IMR-90 (cell line): Measurements from ENCODE around the gene DHRS12. TPM values are rescaled to one million over a fixed set of nuclear protein-coding genes. Genes with fewer than 3 reads are reported as not detected.

Experiments
- ATAC-seq: fragments of 200-7000 bp; cut with Tn5 transposase; 2 replicates; pipeline ENCODE4 v1.9.1; 2020; ENCODE audit warnings: low read depth, mild to moderate bottlenecking, moderate library complexity
- BruUV-seq: library from RNA; stranded (reverse); fragments of 400-500 nt; replicated peaks from 2 replicates; lab custom pipeline; 2021; lab: Mats Ljungman, UMichigan
- CTCF ChIA-PET: fragments of 300-600 bp; formaldehyde crosslinking; extraction: SDS; loops from one replicate; lab custom pipeline; 2021; ENCODE audit warnings: antibody characterized with exemption; lab: Yijun Ruan, JAX
- POLR2A ChIA-PET: fragments of 300-600 bp; sonication (Branson Sonifier 250); formaldehyde crosslinking; loops from one replicate; lab custom pipeline; 2022; ENCODE audit warnings: antibody characterized with exemption; ENCODE audit not compliant: unreplicated experiment; lab: Charles Lee
- DNase-seq: peaks from one replicate; pipeline ENCODE4 v3.0.0; 2013
- H2AFZ ChIP-seq: replicated peaks from 2 replicates; pipeline ENCODE3; 2013; ENCODE audit warnings: low read length, mild to moderate bottlenecking; ENCODE audit not compliant: poor library complexity
- H2AK5ac ChIP-seq: 2 replicates; pipeline ENCODE4 v1.6.1; 2013; ENCODE audit warnings: low read depth, low read length, inconsistent platforms
- H2AK9ac ChIP-seq: replicated peaks from 2 replicates; pipeline ENCODE3; 2013; ENCODE audit warnings: mild to moderate bottlenecking, low read depth, low read length, moderate library complexity; ENCODE audit not compliant: poor library complexity
- H2BK120ac ChIP-seq: 2 replicates; pipeline ENCODE4 v1.6.1; 2013; ENCODE audit warnings: low read depth, low read length, inconsistent platforms
- H2BK15ac ChIP-seq: 3 replicates; pipeline ENCODE4 v1.6.1; 2013; ENCODE audit warnings: low read depth, low read length, inconsistent platforms
- H2BK20ac ChIP-seq: 2 replicates; pipeline ENCODE4 v1.6.1; 2013; ENCODE audit warnings: low read depth, mild to moderate bottlenecking, inconsistent platforms, low read length, moderate library complexity
- H2BK5ac ChIP-seq: 2 replicates; pipeline ENCODE4 v1.6.1; 2013; ENCODE audit warnings: mild to moderate bottlenecking, low read depth, low read length, inconsistent platforms; ENCODE audit not compliant: poor library complexity, severe bottlenecking
- H3K14ac ChIP-seq: replicated peaks from 2 replicates; pipeline ENCODE4 v1.6.1; 2013; ENCODE audit warnings: low read depth, low read length, inconsistent platforms
- H3K18ac ChIP-seq: 2 replicates; pipeline ENCODE4 v1.6.1; 2013; ENCODE audit warnings: low read depth, low read length, control low read depth
- H3K23ac ChIP-seq: 2 replicates; pipeline ENCODE4 v1.6.1; 2013; ENCODE audit warnings: low read depth, low read length, inconsistent platforms
- H3K27ac ChIP-seq: 2 replicates; pipeline ENCODE4 v1.5.1; 2013; ENCODE audit warnings: mild to moderate bottlenecking, control low read depth, low read length; ENCODE audit not compliant: insufficient read depth
- H3K27me3 ChIP-seq: 2 replicates; pipeline ENCODE4 v1.6.1; 2013; ENCODE audit warnings: low read length; ENCODE audit not compliant: control insufficient read depth, insufficient read depth
- H3K36me3 ChIP-seq: 2 replicates; pipeline ENCODE4 v1.6.1; 2013; ENCODE audit warnings: low read length, mixed read lengths; ENCODE audit not compliant: control insufficient read depth, insufficient read depth
- H3K4ac ChIP-seq: 2 replicates; pipeline ENCODE4 v1.6.1; 2013; ENCODE audit warnings: low read depth, low read length, inconsistent platforms
- H3K4me1 ChIP-seq: 2 replicates; pipeline ENCODE4 v1.6.1; 2013; ENCODE audit warnings: low read length, mixed read lengths; ENCODE audit not compliant: control insufficient read depth, insufficient read depth
- H3K4me2 ChIP-seq: 2 replicates; pipeline ENCODE4 v1.6.1; 2013; ENCODE audit warnings: low read depth, mild to moderate bottlenecking, control low read depth, low read length, moderate library complexity
- H3K4me3 ChIP-seq: 2 replicates; pipeline ENCODE4 v1.5.1; 2013; ENCODE audit warnings: low read depth, mild to moderate bottlenecking, control low read depth, low read length, moderate library complexity; ENCODE audit not compliant: insufficient read depth
- H3K56ac ChIP-seq: 2 replicates; pipeline ENCODE4 v1.6.1; 2013; ENCODE audit warnings: low read length, inconsistent platforms; ENCODE audit not compliant: insufficient read depth; ENCODE audit errors: extremely low read depth
- H3K79me1 ChIP-seq, 2 experiments: 2 replicates each; pipeline ENCODE4 v1.6.1; 2013; ENCODE audit warnings: low read length in 2 of 2, inconsistent platforms in 1 of 2, low read depth in 1 of 2
- H3K9ac ChIP-seq: 2 replicates; pipeline ENCODE4 v1.6.1; 2013; ENCODE audit warnings: low read depth, low read length, control low read depth
- H3K9me1 ChIP-seq: 2 replicates; pipeline ENCODE4 v1.6.1; 2013; ENCODE audit warnings: low read length, inconsistent platforms; ENCODE audit not compliant: insufficient read depth
- H3K9me3 ChIP-seq: 2 replicates; pipeline ENCODE4 v1.6.1; 2013; ENCODE audit warnings: low read length; ENCODE audit not compliant: control insufficient read depth, insufficient read depth
- H4K20me1 ChIP-seq: 2 replicates; pipeline ENCODE4 v1.6.1; 2013; ENCODE audit warnings: low read length, inconsistent platforms; ENCODE audit not compliant: insufficient read depth
- H4K5ac ChIP-seq: 2 replicates; pipeline ENCODE4 v1.6.1; 2013; ENCODE audit warnings: mild to moderate bottlenecking, low read depth, low read length, control low read depth
- H4K8ac ChIP-seq, 2 experiments: 2 replicates each; pipeline ENCODE4 v1.6.1; 2013; ENCODE audit warnings: low read depth in 2 of 2, low read length in 2 of 2, control low read depth in 1 of 2, inconsistent platforms in 1 of 2
- H4K91ac ChIP-seq: 2 replicates; pipeline ENCODE4 v1.6.1; 2013; ENCODE audit warnings: low read depth, low read length, inconsistent platforms; ENCODE audit not compliant: insufficient read depth
- BHLHE40 ChIP-seq: fragments of 150-350 bp; IDR thresholded peaks from 2 replicates; pipeline ENCODE4 v1.6.1; 2016; ENCODE audit warnings: mild to moderate bottlenecking, low read depth, low read length
- CEBPB ChIP-seq: IDR thresholded peaks from 2 replicates; pipeline ENCODE4 v1.6.1; 2012; ENCODE audit warnings: low read depth, low read length, improper control_type of control experiment
- CHD1 ChIP-seq: IDR thresholded peaks from 2 replicates; pipeline ENCODE4 v1.6.1; 2012; ENCODE audit warnings: low read depth, low read length, improper control_type of control experiment
- CTCF ChIP-seq: conservative IDR thresholded peaks from 2 replicates; pipeline ENCODE4 v1.5.1; 2012; ENCODE audit warnings: mild to moderate bottlenecking, low read depth, low read length, improper control_type of control experiment
- FOS ChIP-seq: fragments of 150-350 bp; IDR thresholded peaks from 2 replicates; pipeline ENCODE4 v1.6.1; 2016; ENCODE audit warnings: low read depth, low read length
- MAFK ChIP-seq: IDR thresholded peaks from 2 replicates; pipeline ENCODE4 v1.6.1; 2012; ENCODE audit warnings: low read depth, low read length, improper control_type of control experiment
- MAZ ChIP-seq: IDR thresholded peaks from 2 replicates; pipeline ENCODE4 v1.6.1; 2012; ENCODE audit warnings: low read depth, mild to moderate bottlenecking, low read length, improper control_type of control experiment, moderate library complexity, borderline replicate concordance
- MXI1 ChIP-seq: IDR thresholded peaks from 2 replicates; pipeline ENCODE4 v1.6.1; 2012; ENCODE audit warnings: low read depth, mild to moderate bottlenecking, low read length, moderate library complexity, borderline replicate concordance
- NFE2L2 ChIP-seq: fragments of 150-350 bp; IDR thresholded peaks from 2 replicates; pipeline ENCODE4 v1.6.1; 2016; ENCODE audit warnings: low read depth, mild to moderate bottlenecking, low read length
- POLR2A ChIP-seq: IDR thresholded peaks from 2 replicates; pipeline ENCODE4 v1.6.1; 2012; ENCODE audit warnings: mild to moderate bottlenecking, low read depth, low read length
- RAD21 ChIP-seq: IDR thresholded peaks from 2 replicates; pipeline ENCODE4 v1.6.1; 2012; ENCODE audit warnings: low read length, improper control_type of control experiment
- RCOR1 ChIP-seq: IDR thresholded peaks from 2 replicates; pipeline ENCODE4 v1.6.1; 2012; ENCODE audit warnings: mild to moderate bottlenecking, low read length, improper control_type of control experiment; ENCODE audit not compliant: insufficient replicate concordance
- RFX5 ChIP-seq: IDR thresholded peaks from 2 replicates; pipeline ENCODE4 v1.8.0; 2012; ENCODE audit warnings: low read depth, mild to moderate bottlenecking, low read length, moderate library complexity
- SMC3 ChIP-seq: fragments of 150-350 bp; IDR thresholded peaks from 2 replicates; pipeline ENCODE4 v1.6.1; 2016; ENCODE audit warnings: low read depth, mild to moderate bottlenecking, antibody characterized with exemption, low read length, moderate library complexity
- USF2 ChIP-seq: fragments of 150-350 bp; IDR thresholded peaks from 2 replicates; pipeline ENCODE4 v1.6.1; 2017; ENCODE audit warnings: mild to moderate bottlenecking, antibody characterized with exemption, low read length, low read depth
- WGBS, 2 experiments: methylation state at CpG; one replicate each; pipeline versions ENCODE4 v1.1.5 to v1.1.7; 2013; ENCODE audit warnings: missing lambda C conversion rate in 2 of 2; ENCODE audit not compliant: insufficient read length in 1 of 2; ENCODE audit errors: extremely low coverage in 2 of 2; 5-methylcytosine and 5-hydroxymethylcytosine counted together
- dilution Hi-C: fragments of 300-500 bp; cut with HindIII; formaldehyde crosslinking; loops from one replicate; pipeline ENCODE4 v1.14.3; 2018; ENCODE audit warnings: low sequenced_read_pairs; ENCODE audit not compliant: unreplicated experiment
- in situ Hi-C: fragments of 300-500 bp; cut with MboI; formaldehyde crosslinking; loops from 3 replicates; pipeline ENCODE4 v1.14.3; 2019; ENCODE audit warnings: low sequenced_read_pairs, inconsistent platforms, mixed read lengths
- intact Hi-C: fragments of 100-400 bp; cut with micrococcal nuclease; formaldehyde crosslinking; loops from 2 replicates; pipeline ENCODE4 v1.10.0; 2022
- polyA plus RNA-seq, 3 experiments: library from polyadenylated mRNA; depleted of rRNA; stranded (reverse); fragments of >200 nt; gene quantifications; 2 replicates each; pipeline ENCODE4 v1.2.3, GENCODE V29; 2012; ENCODE audit warnings: low replicate concordance in 1 of 3
- total RNA-seq: library from RNA; depleted of rRNA; stranded (reverse); fragments of >200 nt; gene quantifications from 2 replicates; pipeline ENCODE4 v1.2.3, GENCODE V29; 2012

The DHRS12 gene
- total and polyA plus RNA-seq, 2 of the 4 experiments (the other 2 are of a cell fraction), result 1.3 to 1.6 TPM

GRCh38 chr13:51839711-51840540 lies 36.0 kb upstream of the DHRS12 start:
- ATAC-seq (no peak), DNase-seq (no peak)
- no peak overlapping the region for H3K56ac ChIP-seq
- intact Hi-C loops (no loop called here), in situ Hi-C loops (no loop called here), dilution Hi-C loops (no loop called here)
- no peak overlapping the region for H2BK5ac ChIP-seq
- H3K36me3 ChIP-seq, result no peaks in the 10 kb centered on the region
- H3K79me1 ChIP-seq, result no peaks in the 10 kb centered on the region
- no peaks in the 10 kb centered on the region for H3K9me1 ChIP-seq
- no peak overlapping the region for H3K4me2 ChIP-seq
- H3K23ac ChIP-seq, result no peak overlapping the region
- peak overlapping the region; percentile 26 for H2AFZ ChIP-seq
- H2AK5ac ChIP-seq, result no peak overlapping the region
- H3K4ac ChIP-seq, result no peak overlapping the region
- H4K20me1 ChIP-seq, result no peaks in the 10 kb centered on the region
- no peak overlapping the region for H2BK15ac ChIP-seq
- no peak overlapping the region for H2BK120ac ChIP-seq
- no peak overlapping the region for H3K4me3 ChIP-seq
- H3K18ac ChIP-seq, result no peak overlapping the region
- no peak overlapping the region for H4K8ac ChIP-seq
- H4K5ac ChIP-seq, result no peak overlapping the region
- H3K27ac ChIP-seq, result no peak overlapping the region
- H3K14ac ChIP-seq, result no peak overlapping the region
- H3K9me3 ChIP-seq, result no peaks in the 10 kb centered on the region
- POLR2A ChIA-PET, result no interaction called here
- BruUV-seq, result no TSS peak
- 80% methylated on average over 2 of the region's 10 CpGs; no CpG with 5 or more reads in 1 of the 2 experiments for WGBS, 2 experiments
- no peak overlapping the region for H4K91ac ChIP-seq
- no peak overlapping the region for H2BK20ac ChIP-seq
- H3K9ac ChIP-seq, result no peak overlapping the region
- no peaks in the 10 kb centered on the region for H3K4me1 ChIP-seq
- no peak overlapping the region for H2AK9ac ChIP-seq
- peaks cover 38% of the 10 kb centered on the region for H3K27me3 ChIP-seq
- CTCF ChIA-PET, result no interaction called here
- TF ChIP-seq RCOR1 (no peak), MXI1 (no peak), RAD21 (no peak), CTCF (no peak), NFE2L2 (no peak), BHLHE40 (no peak), CEBPB (no peak), CHD1 (no peak), RFX5 (no peak), SMC3 (no peak), POLR2A (no peak), FOS (no peak), MAZ (no peak), USF2 (no peak), MAFK (no peak)
